HEK293T (cell line): ENCODE data around the gene KIF26B.

Experiments used
- CTBP1 ChIP-seq: fragments of 450-650 bp; IDR thresholded peaks from 2 replicates; pipeline ENCODE4 v1.6.1; 2016; ENCODE audit warnings: borderline replicate concordance
- FOXK2 ChIP-seq: fragments of 450-650 bp; IDR thresholded peaks from 2 replicates; pipeline ENCODE4 v1.6.1; 2016; ENCODE audit warnings: mild to moderate bottlenecking
- LEF1 ChIP-seq: fragments of 450-650 bp; IDR thresholded peaks from 2 replicates; pipeline ENCODE4 v1.6.1; 2017; ENCODE audit warnings: mild to moderate bottlenecking, borderline replicate concordance
- NFRKB ChIP-seq: fragments of 450-650 bp; IDR thresholded peaks from 2 replicates; pipeline ENCODE4 v1.6.1; 2016; ENCODE audit warnings: mild to moderate bottlenecking, moderate library complexity
- ZNF384 ChIP-seq: fragments of 450-650 bp; IDR thresholded peaks from 2 replicates; pipeline ENCODE4 v1.6.1; 2016

DNA sequence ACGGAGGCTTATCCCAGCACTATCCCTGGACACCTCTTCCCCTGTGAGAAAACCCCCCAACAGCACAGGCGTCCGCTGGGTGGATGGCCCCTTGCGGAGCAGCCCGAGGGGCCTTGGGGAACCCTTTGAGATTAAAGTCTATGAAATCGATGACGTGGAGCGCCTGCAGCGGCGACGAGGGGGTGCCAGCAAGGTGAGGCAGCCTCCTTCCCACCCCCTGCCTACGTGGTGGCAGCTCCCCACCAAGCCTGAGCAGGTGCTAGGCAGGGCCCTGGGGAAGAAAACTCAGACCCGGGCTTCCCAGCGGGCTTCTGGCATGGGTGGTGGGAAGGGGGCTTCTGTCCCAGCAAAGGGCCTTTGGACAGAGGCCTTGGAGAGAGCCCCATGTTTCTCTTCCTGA is 543.3 kb downstream of the KIF26B start:
- TF ChIP-seq FOXK2 (no peak), LEF1 (no peak), NFRKB (no peak), ZNF384 (no peak), CTBP1 (no peak)
